DMS53 (cell line): Measurements from ENCODE around the gene C2orf68.
"Not testable (repeated sequence)": the region's sequence is repeated elsewhere in the genome, so short reads cannot be mapped to it uniquely, and the experiment has no call there.

Experiments
- DNase-seq: peaks from one replicate; lab custom pipeline; 2025; lab: John Stamatoyannopoulos, UW

C2orf68 gene

DNA sequence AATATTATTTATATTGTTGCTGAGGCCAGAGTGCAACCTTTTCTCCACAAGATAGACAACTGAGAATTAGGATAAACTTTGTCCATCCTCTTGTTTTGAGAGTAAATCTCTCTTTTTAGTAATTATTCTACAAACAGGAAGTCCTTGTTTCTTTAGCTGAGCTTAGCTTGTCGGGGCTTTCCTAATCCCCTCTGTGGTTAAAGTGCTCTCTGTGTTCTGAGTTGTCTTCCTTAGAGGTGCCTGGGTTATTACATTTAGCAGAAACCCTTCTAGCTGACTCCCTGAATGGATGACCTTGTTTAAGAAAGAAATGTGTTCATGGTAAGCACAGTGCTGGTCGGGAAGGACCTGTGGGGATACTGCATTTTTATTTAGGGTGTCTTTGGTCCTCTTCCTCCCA is 16.8 kb upstream of the C2orf68 start:
- DNase-seq: no peak

DNA sequence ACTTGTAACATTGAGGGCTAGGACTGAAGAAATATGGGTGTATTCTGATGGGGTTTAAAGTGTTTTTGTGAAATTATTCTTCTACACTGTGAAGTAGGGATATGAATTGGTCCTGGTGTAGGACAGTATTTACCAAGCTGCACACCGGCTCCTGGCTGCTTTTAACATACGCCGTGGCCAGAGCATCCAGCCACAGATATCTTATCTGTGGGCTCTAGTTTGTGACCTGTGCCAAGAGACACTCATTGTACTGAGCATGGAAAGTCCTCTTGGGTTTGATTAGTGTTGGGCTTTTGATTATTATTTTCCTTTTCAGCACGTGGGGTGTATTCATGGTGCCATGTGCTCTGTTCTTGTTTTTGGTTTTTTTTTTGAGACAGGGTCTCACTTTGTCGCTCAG is 12.1 kb upstream of the C2orf68 start:
- DNase-seq: no peak

DNA sequence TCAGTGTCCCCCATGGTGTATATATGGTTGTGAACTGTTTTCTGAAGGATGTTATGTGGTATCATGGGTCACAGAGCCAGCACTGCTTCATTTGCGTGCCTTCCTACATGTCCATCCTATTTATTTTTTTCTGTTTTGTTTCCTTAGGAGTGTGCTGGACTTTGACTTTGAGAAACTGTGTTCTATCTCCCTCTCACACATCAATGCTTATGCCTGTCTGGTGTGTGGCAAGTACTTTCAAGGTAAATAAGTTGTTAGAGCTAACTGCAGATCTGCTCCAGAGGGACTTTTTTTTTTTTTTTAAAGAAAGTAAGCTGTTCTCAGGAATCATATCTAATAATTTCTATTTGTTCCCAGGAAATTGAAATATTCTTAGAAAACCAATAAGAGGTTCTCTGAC is 9.5 kb upstream of the C2orf68 start:
- no peak for DNase-seq

DNA sequence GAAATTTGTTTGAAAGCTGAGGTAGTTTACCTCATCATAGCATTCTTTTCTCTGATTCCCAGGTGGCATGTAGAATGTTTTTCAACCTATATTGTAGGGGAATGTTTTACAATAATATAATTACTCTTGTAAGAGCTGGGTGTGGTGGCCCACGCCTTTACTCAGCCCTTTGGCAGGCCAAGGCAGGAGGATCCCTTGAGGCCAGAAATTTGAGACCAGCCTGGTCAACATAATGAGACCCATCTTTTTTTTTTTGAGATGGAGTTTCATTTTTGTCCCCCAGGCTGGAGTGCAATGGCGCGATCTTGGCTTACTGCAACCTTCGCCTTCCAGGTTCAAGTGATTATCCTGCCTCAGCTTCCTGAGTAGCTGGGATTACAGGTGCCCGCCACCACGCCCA is 7.8 kb upstream of the C2orf68 start:
- no peak for DNase-seq

DNA sequence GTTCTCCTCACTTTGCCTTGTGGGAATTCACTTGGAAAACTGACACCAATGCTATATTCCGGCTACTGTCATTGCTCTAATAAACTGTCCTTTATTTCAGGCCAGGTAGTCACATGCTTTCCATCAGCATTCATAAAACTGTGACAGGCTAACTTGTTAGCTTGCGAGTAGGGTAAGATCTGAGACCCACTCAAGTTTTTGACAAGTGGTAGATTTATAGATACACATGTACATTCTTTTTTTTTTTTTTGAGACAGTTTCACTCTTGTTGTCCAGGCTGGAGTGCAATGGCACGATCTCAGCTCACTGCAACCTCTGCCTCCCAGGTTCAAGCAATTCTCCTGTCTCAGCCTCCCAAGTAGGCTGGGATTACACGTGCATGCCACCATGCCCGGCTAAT is 5.9 kb upstream of the C2orf68 start:
- DNase-seq: not testable (repeated sequence)

DNA sequence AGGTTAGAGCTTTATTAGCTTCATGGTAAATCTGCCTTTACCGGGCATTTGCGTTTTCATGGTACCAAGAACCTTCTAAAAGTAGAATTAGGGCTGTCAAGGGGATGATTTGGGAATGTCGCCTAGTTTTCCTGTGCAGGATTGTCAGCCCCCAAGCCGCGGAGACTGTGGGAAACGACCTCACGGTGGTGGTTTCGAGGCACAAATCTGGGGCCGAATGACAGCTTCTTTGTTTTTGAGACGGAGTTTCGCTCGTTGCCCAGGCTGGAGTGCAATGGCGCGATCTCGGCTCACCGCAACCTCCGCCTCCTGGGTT is 3.5 kb upstream of the C2orf68 start:
- no peak for DNase-seq

DNA sequence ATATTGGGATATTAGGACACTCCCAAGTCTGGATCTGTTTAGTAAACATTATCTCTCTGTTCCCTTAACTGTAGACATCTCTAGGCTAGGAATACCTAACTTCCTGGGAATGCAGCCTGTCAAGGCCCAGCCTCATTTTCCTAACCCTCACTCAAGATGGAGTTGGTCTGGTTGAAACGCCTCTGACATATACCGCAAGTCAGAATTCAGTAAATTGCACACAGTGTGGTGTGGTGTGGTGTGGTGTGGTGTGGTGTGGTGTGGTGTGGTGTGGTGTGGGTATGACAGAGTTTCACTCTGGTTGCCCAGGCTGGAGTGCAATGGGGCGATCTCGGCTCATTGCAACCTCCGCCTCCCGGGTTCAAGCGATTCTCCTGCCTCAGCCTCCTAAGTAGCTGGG is 2.9 kb upstream of the C2orf68 start:
- not testable (repeated sequence) for DNase-seq

DNA sequence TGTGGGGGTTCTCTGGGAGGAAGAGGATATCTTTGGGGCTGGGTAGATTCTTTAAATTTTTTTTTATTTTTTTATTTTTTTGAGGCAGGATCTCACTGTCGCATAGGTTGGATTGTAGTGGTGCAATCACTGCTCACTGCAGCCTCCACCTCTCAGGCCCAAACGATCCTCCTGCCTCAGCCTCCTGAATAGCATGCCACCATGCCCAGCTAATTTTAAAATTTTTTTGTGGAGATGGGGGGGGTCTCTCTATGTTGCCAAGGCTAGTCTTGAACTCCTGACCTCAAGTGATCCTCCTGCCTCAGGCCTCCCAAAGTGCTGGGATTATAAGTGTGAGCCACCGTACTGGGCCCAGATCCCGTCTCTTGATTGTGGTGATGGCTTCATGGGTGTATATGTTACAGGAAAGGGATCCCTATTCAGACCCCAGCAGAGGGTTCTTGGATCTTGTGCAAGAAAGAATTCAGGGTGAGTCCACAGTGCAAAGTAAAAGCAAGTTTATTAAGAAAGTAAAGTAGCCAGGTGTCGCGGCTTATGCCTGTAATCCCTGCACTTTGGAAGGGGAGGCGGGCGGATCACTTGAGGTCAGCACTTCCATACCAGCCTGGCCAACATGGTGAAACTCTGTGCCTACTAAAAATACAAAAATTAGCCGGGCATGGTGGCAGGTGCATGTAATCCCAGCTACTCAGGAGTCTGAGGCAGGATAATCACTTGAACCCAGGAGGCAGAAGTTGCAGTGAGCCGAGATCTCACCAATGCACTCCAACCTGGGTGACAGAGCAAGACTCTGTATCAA is 2.0 kb upstream of the C2orf68 start:
- DNase-seq: no peak

DNA sequence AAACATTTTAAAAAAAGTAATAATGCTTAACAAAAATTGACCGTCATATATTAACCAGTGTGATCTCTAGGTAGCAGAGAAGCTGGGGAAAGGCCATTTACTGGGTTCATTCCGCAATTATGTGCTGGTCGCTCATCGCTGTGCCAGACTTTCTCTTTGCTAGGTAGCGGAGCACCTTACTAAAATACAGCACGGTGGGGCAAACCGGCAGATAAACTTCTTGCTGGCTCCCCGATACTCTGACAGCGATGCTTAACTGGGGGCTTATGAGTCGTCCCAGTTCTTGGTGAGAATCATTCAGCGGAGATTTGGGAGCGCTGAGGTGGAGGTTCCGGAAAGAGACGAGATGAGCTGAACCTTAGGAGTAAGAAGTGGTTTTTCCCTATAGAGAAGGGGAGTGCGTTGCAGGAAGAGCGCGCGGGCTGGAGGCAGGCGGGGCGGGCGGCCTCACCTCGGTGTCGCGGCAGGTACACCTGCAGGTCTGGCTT is 605 bp downstream of the C2orf68 start:
- DNase-seq: no peak

DNA sequence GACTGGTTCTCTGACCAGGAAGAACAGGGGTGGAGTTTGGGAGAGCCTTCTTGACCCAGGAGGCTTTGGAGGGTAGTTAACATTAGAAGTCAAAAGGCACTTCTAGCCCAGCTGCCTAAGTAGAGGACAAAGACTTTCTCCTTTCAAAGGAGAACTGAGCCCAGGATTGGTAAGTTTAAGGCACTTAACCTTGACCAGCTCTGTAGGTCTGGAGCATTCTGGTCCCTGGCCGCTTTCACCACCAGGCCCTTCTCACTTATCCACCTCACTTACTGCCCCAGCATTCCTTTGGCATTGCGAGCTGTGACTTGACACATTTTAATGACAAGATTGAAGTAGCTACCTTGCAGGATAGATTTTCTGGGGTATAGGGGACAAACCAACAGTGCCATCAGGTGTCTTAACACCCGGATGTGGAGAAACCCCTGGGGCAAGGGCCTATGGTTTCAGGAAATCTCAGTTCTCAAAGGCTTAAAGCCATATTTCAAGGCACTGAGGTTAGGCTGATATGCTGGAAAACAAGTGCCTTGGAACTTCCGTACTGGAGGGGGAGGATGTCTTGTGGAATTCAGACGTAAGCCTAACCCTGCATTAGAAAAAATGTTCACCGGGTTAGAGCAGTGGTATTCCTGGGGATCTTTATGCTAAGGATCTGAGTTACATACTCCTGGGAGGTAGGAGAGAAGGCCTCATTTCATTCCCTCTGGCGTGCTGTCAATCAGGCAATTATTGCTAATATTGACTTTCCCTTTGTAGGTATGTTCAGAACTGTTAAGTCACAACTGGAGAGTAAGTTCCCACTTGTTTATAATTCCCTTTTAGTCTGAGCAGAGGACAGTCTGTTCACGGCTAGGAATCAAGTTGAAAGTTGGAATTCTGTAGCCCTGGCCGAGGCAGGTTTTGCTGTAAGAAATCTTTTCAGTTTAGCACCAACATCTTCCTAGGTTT is 4.3 kb downstream of the C2orf68 start:
- no peak for DNase-seq

DNA sequence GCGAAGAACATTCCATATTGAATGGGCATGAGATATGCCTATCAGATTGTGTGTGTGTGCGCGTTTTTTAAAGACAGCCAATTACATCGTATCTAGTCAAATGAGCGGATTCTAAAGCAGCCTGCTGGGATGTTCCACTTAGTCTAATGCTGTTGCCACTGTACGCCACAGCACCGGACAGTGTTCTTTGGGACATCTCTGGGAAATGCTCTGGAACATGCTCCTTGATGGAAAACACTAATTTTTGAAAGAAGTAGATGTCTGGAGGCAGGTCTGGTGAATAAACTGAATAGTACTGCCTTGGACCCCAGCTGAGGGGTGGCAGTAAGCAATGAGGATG is 5.8 kb downstream of the C2orf68 start:
- no peak for DNase-seq

DNA sequence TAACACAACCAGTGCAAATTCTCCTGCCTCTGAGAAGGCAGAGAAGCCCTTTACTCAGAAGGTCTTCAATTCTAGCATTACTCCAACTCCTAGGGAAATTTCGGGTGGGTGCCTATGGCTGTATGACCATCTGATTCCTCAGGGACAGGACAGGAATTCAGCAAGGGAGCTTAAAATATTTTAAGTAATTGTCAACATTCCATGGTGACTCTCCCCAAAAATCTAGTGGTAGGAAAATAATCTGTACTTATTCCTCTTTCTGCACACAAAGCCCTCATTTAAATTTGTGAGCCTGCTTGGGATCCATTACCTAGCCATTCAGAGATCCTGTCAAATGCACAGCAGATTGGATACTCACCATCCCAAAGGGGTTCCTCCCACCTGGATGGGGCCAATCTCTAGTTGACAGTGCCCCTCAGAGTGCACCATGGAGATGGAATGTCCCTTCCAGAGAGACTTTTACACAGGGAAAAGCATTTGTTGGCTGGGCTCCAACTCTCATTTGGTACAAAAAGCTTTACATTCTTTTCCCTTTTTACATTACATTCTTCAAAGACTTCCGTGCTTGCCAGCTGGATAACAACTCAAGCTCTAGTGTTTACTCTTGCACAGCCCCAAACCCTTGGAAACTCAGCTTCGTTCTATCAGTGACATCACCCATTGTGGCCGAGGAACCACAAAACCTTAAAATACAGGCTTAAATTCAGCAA is 6.3 kb downstream of the C2orf68 start:
- peak; percentile 56 for DNase-seq

DNA sequence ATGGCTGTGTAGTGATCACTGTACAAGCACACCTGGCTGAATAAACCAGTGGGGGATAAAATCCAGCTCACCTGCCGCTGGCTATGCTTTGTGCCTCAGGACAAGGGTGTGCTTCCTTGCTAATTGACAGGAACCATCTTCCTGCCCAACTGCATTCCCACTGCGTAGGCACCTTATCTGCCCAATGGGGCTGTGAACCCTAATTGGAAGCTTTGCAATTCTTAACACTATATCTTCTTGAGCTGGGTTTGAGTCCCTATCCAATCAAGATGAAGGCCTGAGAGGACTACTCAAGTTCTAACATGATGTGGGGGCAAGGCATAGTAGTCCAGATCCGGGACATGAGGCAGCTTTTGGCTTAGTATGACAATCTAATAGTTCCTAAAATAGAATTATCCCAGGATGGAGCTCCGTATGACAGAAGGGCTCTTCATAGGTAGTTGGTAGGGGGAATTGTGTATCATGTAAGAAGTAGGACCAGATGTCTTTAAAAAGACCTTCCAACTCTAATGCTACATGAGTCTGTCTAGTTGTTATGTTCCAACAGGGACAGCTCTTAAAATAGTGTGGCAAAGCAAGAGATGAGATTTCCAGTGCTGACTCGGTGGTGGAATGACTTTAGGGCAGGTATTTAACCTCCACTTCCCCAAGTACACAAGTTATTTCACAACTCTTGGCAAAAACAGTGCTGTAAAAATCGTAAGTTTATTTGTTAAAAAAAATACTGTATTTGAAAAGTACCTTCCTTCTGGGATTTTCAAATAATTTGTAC is 7.1 kb downstream of the C2orf68 start:
- DNase-seq: no peak

DNA sequence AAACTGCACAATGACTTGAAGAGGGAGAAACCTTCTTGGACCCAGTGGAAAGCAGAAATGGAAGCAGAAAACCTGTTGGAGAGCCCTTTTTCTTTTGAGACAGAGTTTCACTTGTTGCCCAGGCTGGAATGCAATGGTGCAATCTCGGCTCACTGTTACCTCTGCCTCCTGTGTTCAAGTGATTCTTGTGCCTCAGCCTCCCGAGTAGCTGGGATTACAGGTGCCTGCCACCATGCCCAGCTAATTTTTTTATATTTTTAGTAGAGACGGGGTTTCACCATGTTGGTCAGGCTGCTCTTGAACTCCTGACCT is 7.8 kb downstream of the C2orf68 start:
- not testable (repeated sequence) for DNase-seq

DNA sequence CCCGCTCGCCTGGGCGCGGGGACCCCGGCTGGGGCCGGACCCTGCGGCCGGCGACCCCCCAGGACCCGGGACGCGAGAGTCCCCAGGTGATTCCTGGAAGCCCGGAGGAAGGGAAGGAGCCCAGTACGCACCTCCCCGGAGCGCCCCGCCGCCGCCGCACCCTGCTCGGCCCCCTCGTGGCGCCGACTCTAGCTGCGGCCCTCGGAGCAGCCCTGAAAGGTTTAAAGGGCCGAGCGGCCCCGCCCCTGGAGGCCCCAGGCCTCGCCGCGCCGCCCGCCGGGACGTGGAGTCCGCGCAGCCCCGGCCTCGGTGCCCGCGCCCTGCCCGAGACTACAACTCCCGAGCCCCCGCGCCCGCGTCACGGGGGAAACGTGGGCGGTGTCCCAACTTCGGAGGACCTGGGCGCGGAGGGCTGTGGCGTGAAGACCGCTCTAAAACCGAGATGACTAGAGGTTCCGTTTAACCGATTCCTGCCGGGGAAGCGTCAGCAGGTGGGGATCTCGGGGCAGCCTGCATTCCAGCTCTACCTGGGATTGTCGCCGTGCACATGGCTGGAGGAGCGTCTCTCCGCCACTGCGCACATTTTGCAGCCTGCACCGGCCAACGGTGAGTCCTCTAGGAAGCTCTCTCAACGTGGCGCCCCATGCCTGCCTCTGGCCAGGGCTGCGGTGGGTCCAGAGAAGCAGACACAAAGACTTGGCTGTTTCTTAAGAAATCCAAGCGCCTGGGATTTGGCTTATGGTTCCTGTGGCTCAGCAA is 9.2 kb downstream of the C2orf68 start, which contains the start of gene TMEM150A:
TSS of gene TMEM150A (minus strand) at position 223 of the 759 bp plus-strand sequence. CDS start 750 bp downstream, outside the sequence.
- DNase-seq: peak; percentile 99

DNA sequence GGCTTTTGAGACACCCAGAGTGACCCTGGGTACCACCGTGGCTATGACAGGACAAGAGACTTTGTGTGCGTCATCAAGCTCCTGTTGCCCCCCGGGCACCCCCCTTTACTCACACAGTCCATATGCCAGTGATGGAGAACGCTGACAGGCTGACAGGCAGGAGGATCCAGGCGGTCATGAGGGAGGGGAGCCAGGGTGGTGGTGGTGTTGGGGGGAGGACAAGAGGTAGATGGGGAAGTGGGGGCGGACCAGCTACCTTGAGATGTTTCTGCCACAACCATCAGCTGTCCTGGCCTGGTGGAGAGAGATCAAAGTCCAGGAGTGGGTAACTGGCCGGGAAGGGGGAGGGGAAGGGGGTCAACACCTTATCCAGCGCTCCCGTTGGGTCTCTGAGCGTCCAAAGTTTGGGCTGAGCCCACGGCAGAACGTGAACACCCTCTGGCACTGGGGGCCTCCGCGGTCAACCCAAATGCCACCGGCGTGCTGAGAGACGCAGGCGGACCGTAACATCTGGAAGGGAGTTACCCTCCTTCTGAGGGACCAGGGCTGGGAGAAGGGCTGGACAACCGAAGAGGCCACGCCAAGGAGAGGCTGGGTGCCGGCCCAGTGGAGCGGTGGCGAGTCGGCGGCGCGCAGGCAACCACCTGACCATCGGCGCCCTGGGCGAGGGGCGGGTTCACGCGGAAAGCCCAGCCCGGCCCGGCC is 9.9 kb downstream of the C2orf68 start:
- DNase-seq: peak; percentile 82

DNA sequence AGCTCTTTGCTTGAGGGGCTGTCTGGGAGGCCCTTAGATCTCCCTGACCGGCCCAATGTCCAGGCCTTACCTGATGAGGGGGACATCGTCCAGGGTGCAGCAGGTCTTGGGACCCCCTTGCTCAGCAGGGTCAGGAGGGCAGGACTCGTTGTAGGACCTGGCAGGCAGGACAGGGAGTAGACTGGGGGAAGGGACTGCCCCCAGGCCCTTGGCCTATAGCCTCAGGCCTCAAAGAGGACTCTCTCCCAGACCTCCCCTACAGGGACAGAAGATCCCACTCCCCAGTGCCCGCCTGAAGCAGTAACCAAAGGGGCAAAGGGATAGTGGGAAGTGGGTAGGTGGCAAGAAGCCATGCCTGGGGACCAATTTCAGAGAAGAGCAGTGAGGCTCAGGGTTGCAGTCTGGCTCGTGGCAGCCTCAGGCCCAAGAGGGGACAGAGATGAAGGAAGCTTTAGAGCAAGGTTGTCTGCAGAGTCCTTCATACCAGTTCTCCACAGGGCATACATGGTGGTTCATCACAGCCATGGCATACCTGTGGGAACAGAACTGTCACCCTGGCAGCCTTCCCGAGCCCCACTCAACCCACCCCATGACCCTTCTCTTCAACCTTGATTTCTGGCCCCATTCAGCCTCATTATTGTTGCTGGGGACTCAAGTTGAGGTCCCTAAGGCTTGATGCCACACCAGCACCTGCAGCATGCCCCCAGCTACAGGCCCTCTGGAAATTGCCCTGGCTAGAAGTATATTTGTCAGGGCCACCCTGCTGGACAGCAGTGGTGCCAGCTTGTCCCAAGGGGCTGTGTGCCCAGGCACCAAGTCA is 10.7 kb downstream of the C2orf68 start:
- no peak for DNase-seq

DNA sequence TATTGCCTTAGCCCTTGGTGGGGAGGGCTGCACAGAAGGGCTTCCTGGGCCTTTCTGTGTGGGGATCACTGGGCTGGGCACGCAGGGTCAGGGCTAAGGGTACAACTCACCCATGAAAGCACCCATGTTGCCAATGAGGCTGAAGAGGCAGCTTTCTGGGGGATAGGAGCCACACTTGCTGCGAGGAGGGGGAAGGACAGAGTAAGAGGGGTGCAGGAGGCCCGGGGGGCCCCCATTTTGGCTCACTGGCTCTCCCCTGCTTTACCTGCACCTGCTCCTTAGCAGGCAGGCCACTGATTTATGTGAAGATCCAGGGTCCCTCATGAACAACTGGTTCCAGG is 11.7 kb downstream of the C2orf68 start:
- no peak for DNase-seq

DNA sequence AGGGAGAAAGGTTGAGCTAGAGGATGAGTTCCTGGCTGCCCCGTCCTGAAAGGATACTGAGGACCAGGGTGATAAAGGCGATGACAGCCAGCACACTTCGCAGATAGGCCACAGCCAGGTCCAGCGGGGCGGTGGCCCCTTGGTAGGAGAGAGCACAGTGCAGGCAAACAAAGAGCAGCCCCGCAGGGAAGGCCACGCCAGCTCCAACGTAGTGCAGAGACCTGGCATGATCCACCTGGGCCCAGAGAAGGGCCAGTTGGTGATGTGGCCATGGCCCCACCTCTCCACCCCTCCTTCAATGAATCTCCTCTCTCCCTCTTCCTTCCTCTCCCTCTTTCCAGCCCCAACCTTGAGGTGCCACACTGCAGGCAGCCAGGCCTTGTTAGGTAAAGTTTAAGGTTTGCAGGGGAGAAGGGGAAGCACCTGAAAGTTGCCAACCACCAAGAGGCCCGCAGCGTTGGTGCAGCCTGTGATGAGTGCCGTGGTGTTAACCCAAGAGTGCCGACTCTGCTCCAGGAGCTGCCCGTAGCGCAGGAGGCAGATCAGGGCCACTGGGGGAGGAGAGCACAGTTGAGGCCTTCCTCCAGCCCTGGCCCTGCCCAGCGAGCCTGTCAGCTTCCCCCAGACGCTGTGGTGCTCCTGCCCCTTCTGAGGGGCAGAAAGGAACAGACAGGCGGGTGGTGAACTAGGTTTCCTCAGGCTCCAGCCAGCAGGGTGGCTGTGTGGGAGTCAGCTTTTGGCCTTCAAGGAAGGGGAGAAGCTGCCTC is 12.2 kb downstream of the C2orf68 start:
- no peak for DNase-seq
